SU-DHL-6 (cell line): Measurements from ENCODE around the gene ATRNL1.
"Not testable (repeated sequence)": the region's sequence is repeated elsewhere in the genome, so short reads cannot be mapped to it uniquely, and the experiment has no call there.

Experiments
- H2AFZ ChIP-seq: fragments of 200-600 bp; sonication (generic); 2 replicates; pipeline ENCODE4 v1.6.1; 2014; ENCODE audit warnings: low read depth, mild to moderate bottlenecking, moderate library complexity, mixed read lengths, antibody characterized with exemption, low read length; ENCODE audit not compliant: severe bottlenecking
- H3F3A ChIP-seq: fragments of 200-600 bp; shearing (Covaris generic); 2 replicates; pipeline ENCODE4 v1.6.0; 2016; ENCODE audit warnings: antibody characterized with exemption, mild to moderate bottlenecking; ENCODE audit not compliant: insufficient read depth
- H3K27ac ChIP-seq: fragments of 200-600 bp; sonication (generic); 2 replicates; pipeline ENCODE4 v1.5.1; 2016; ENCODE audit warnings: low read depth, mild to moderate bottlenecking, low read length, moderate library complexity, mixed read lengths
- H3K27me3 ChIP-seq: fragments of 200-600 bp; sonication (generic), shearing (Covaris generic); 2 replicates; pipeline ENCODE4 v1.6.0; 2014; ENCODE audit warnings: mild to moderate bottlenecking, low read length
- H3K36me3 ChIP-seq: fragments of 200-600 bp; sonication (generic); 2 replicates; pipeline ENCODE4 v1.6.1; 2014; ENCODE audit warnings: mild to moderate bottlenecking, low read length, mixed read lengths
- H3K4me2 ChIP-seq: fragments of 300-600, 200-600 bp; shearing (Covaris generic), sonication (generic); 2 replicates; pipeline ENCODE4 v1.6.0; 2014; ENCODE audit warnings: low read length, low read depth, mild to moderate bottlenecking; ENCODE audit not compliant: poor library complexity, severe bottlenecking
- H3K4me3 ChIP-seq: fragments of 200-600 bp; sonication (generic); 2 replicates; pipeline ENCODE4 v1.5.1; 2014; ENCODE audit warnings: antibody characterized with exemption, low read length, mild to moderate bottlenecking, mixed read lengths; ENCODE audit not compliant: insufficient read depth, poor library complexity, severe bottlenecking
- H3K79me2 ChIP-seq: fragments of 200-600 bp; sonication (generic); 2 replicates; pipeline ENCODE4 v1.6.1; 2014; ENCODE audit warnings: mild to moderate bottlenecking, low read length, moderate library complexity; ENCODE audit not compliant: insufficient read depth
- H3K9ac ChIP-seq: fragments of 200-600 bp; sonication (generic); 2 replicates; pipeline ENCODE4 v1.7.0; 2014; ENCODE audit warnings: mild to moderate bottlenecking, low read length
- H3K9me2 ChIP-seq: fragments of 200-600 bp; sonication (generic); replicated peaks from 2 replicates; pipeline ENCODE4 v1.6.1; 2014; ENCODE audit warnings: low read length; ENCODE audit not compliant: insufficient read depth
- H3K9me3 ChIP-seq: fragments of 200-600 bp; sonication (generic); 2 replicates; pipeline ENCODE4 v1.6.1; 2014; ENCODE audit warnings: low read length, mixed read lengths; ENCODE audit not compliant: insufficient read depth
- H4K20me1 ChIP-seq: fragments of 200-600 bp; sonication (generic); 2 replicates; pipeline ENCODE4 v1.6.1; 2014; ENCODE audit warnings: low read depth, mild to moderate bottlenecking, antibody characterized with exemption, low read length, moderate library complexity, mixed read lengths
- EZH2phosphoT487 ChIP-seq: fragments of 200-600 bp; sonication (generic), shearing (Covaris generic); conservative IDR thresholded peaks from 2 replicates; pipeline ENCODE4 v1.6.1; 2018; ENCODE audit warnings: mild to moderate bottlenecking, antibody characterized with exemption, low read length, moderate library complexity, mixed read lengths
- TF ChIP-seq, protein P1 (sequence below): fragments of 200-600 bp; sonication (generic); IDR thresholded peaks from one replicate; pipeline ENCODE4 v1.5.1; 2017; ENCODE audit warnings: antibody characterized with exemption, mild to moderate bottlenecking, low read length, moderate library complexity; ENCODE audit not compliant: insufficient read depth, poor library complexity, severe bottlenecking

The ATRNL1 gene

GRCh38 chr10:115390607-115391006, 297.4 kb downstream of the ATRNL1 start:
- Histone ChIP-seq H3K27ac (no peak overlapping the region), H3K9ac (no peak overlapping the region), H3F3A (no peaks in the 10 kb centered on the region), H3K79me2 (no peaks in the 10 kb centered on the region), H3K27me3 (no peaks in the 10 kb centered on the region), H3K4me2 (no peak overlapping the region), H4K20me1 (no peaks in the 10 kb centered on the region), H2AFZ (no peak overlapping the region), H3K36me3 (no peaks in the 10 kb centered on the region), H3K4me3 (no peak overlapping the region), H3K9me3 (no peaks in the 10 kb centered on the region), H3K9me2 (no peaks in the 10 kb centered on the region)
- TF ChIP-seq EZH2phosphoT487: no peak

GRCh38 chr10:115398026-115398425, 304.9 kb downstream of the ATRNL1 start:
- no peak overlapping the region for H3K9ac ChIP-seq
- TF ChIP-seq, protein P1, sequence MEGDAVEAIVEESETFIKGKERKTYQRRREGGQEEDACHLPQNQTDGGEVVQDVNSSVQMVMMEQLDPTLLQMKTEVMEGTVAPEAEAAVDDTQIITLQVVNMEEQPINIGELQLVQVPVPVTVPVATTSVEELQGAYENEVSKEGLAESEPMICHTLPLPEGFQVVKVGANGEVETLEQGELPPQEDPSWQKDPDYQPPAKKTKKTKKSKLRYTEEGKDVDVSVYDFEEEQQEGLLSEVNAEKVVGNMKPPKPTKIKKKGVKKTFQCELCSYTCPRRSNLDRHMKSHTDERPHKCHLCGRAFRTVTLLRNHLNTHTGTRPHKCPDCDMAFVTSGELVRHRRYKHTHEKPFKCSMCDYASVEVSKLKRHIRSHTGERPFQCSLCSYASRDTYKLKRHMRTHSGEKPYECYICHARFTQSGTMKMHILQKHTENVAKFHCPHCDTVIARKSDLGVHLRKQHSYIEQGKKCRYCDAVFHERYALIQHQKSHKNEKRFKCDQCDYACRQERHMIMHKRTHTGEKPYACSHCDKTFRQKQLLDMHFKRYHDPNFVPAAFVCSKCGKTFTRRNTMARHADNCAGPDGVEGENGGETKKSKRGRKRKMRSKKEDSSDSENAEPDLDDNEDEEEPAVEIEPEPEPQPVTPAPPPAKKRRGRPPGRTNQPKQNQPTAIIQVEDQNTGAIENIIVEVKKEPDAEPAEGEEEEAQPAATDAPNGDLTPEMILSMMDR: no peak
- no peak for TF ChIP-seq EZH2phosphoT487

GRCh38 chr10:115402699-115403098, 309.5 kb downstream of the ATRNL1 start:
- H4K20me1 ChIP-seq: no peaks in the 10 kb centered on the region
- no peak overlapping the region for H3K27ac ChIP-seq
- no peak overlapping the region for H3K4me2 ChIP-seq
- H3K36me3 ChIP-seq: no peaks in the 10 kb centered on the region
- H3F3A ChIP-seq: no peaks in the 10 kb centered on the region
- H3K79me2 ChIP-seq: no peaks in the 10 kb centered on the region
- H3K4me3 ChIP-seq: no peak overlapping the region
- no peak for TF ChIP-seq EZH2phosphoT487
- TF ChIP-seq, protein P1: no peak
- no peak overlapping the region for H3K9ac ChIP-seq
- H3K9me2 ChIP-seq: no peaks in the 10 kb centered on the region
- no peak overlapping the region for H2AFZ ChIP-seq
- H3K9me3 ChIP-seq: no peaks in the 10 kb centered on the region
- H3K27me3 ChIP-seq: no peaks in the 10 kb centered on the region

More at GRCh38 chr10:115398026-115398425, 304.9 kb downstream of the ATRNL1 start:
- Histone ChIP-seq H3K4me2 (no peak overlapping the region), H3K79me2 (no peaks in the 10 kb centered on the region), H3K27ac (no peak overlapping the region), H3F3A (no peaks in the 10 kb centered on the region), H4K20me1 (no peaks in the 10 kb centered on the region), H3K4me3 (no peak overlapping the region), H3K9me2 (no peaks in the 10 kb centered on the region), H3K36me3 (no peaks in the 10 kb centered on the region), H3K9me3 (no peaks in the 10 kb centered on the region), H2AFZ (no peak overlapping the region), H3K27me3 (no peaks in the 10 kb centered on the region)

DNA sequence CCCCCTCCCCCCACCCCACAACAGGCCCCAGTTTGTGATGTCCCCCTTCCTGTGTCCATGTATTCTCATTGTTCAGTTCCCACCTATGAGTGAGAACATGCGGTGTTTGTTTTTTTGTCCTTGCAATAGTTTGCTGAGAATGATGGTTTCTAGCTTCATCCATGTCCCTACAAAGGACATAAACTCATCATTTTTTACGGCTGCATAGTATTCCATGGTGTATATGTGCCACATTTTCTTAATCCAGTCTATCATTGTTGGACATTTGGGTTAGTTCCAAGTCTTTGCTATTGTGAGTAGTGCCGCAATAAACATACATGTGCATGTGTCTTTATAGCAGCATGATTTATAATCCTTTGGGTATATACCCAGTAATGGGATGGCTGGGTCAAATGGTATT, 312.7 kb downstream of the ATRNL1 start:
- H4K20me1 ChIP-seq, H3K9me2 ChIP-seq, H3K27ac ChIP-seq, H3K9ac ChIP-seq, H3K79me2 ChIP-seq, H3K4me2 ChIP-seq, H3K4me3 ChIP-seq, H3K36me3 ChIP-seq, H2AFZ ChIP-seq, H3K27me3 ChIP-seq, H3K9me3 ChIP-seq, H3F3A ChIP-seq: not testable (repeated sequence)
